Measurements from ENCODE around the gene PCNT.
"Not testable (repeated sequence)": the region's sequence is repeated elsewhere in the genome, so short reads cannot be mapped to it uniquely, and the experiment has no call there.

The PCNT gene

GRCh38 chr21:46357335-46357604 is 33.3 kb downstream of the PCNT start:
- DNase-seq (ENCODE audit: low read depth in 1 of 2, low spot score in 1 of 2) = no peak

DNA sequence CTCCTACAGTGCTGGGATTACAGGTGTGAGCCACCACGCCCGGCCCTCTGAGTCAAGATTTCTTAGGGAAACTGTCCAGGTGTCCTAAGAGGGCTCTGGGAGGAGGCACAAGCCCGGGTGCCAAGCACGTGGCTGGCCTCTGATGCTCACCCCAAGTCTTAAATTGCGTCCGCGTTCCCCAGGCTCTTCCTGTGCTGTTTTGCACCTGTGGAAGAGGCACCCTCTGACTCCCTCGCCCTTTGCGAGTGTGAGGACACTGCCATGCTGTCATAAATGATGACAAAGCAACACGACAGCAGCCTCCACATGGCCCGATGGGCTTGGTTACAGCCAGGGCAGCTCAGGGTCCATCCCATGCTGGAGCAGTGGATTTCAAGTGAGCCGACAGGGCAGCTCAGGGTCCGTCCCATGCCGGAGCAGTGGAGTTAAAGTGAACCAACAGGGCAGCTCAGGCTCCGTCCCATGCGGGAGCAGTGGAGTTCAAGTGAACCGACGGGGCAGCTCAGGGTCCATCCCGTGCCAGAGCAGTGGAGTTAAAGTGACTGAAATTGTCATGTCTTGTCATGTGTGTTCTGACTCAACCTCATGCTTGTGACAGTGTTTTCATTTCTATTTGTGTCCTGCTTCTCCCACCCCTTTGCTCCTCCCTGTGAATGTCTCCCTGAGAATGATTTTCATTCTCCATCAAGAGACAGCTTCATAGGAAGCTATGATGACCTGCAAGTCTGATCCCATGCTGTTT is 33.9 kb downstream of the PCNT start:
- no peak for DNase-seq (ENCODE audit: low read depth in 1 of 2, low spot score in 1 of 2)

DNA sequence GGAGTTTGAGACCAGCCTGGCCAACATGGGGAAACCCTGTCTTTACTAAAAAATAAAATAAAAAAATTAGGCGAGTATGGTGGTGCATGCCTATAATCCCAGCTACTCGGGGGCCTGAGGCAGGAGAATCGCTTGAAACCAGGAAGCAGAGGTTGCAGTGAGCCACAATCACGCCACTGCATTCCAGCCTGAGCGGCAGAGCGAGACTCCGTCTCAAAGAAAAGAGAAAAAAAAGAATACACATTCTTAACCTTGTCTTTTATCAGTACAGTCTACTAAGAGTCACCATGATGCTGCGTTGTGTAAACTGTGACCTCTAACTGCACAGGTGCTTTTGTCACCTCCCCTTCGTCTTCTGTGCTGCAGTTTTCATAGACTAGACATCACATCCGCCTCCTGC is 37.2 kb downstream of the PCNT start:
- no peak for DNase-seq (ENCODE audit: low read depth in 1 of 2, low spot score in 1 of 2)

GRCh38 chr21:46361935-46362334 is 38.0 kb downstream of the PCNT start:
- no peak for DNase-seq (ENCODE audit: low read depth in 1 of 2, low spot score in 1 of 2)

DNA sequence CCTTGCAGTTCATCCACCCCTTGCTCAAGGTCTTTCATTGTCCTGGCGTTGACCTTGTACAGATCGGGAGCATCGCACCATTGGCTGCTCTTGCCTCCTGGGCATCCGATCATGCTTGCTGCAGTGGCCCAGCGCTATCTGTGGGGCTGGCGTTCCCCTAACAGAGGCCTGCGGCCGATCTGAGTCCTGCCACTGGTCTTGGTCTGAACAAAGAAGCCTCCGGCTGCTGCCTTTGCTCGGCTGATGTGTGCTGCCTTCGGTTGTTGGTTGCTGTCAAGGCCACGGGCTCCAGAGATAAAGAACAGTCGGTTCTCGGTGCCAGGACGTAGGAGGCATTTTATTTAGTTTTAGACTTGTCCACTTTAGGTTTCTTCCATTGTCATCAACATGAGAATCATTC is 39.0 kb downstream of the PCNT start:
- no peak for DNase-seq (ENCODE audit: low read depth in 1 of 2, low spot score in 1 of 2)

DNA sequence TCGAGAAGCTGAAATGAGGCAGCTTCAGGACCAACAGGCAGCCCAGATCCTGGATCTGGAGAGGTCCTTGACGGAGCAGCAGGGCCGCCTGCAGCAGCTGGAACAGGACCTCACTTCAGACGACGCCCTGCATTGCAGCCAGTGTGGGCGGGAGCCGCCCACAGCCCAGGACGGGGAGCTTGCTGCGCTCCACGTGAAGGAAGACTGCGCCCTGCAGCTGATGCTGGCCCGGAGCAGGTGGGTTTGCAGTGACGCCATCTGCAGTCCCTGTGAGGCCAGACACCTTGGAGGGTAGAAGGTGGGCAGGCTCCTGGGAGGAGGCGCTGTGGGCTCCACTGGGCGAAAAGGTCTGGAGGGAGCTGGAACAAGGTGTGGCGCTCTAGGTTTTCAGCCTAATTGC is 39.7 kb downstream of the PCNT start:
- DNase-seq (ENCODE audit: low read depth in 1 of 2, low spot score in 1 of 2) = no peak

DNA sequence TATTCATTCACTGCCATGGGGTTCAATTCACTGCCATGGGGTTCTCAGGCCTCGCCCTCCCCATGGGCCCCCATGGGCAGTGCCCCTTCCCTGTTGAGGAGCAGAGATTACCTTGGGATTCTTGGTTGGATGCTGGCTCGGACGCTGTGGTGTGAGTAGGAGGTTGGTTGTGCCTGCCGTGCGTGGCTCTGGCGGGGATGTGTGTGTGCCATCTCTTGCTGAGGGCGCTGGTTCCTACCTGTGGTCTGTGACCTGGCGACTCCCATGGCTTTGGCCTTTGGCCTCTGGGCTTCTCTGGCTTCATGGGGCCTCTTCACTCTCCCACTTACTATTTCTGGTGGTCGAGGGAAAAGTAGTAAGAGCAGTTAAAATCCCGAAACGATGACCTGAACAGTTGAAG is 42.1 kb downstream of the PCNT start:
- no peak for DNase-seq (ENCODE audit: low read depth in 1 of 2, low spot score in 1 of 2)

- DNase-seq (ENCODE audit: low read depth in 1 of 2, low spot score in 1 of 2) = no peak
Observed at GRCh38 chr21:46366561-46366960, 42.6 kb downstream of the PCNT start.

- no peak for DNase-seq (ENCODE audit: low read depth in 1 of 2, low spot score in 1 of 2)
Observed at GRCh38 chr21:46366966-46367365, 43.0 kb downstream of the PCNT start.

GRCh38 chr21:46368533-46369285 is 44.8 kb downstream of the PCNT start:
- DNase-seq (ENCODE audit: low read depth in 1 of 2, low spot score in 1 of 2) = no peak

GRCh38 chr21:46369520-46370235 is 45.7 kb downstream of the PCNT start:
- no peak for DNase-seq (ENCODE audit: low read depth in 1 of 2, low spot score in 1 of 2)

DNA sequence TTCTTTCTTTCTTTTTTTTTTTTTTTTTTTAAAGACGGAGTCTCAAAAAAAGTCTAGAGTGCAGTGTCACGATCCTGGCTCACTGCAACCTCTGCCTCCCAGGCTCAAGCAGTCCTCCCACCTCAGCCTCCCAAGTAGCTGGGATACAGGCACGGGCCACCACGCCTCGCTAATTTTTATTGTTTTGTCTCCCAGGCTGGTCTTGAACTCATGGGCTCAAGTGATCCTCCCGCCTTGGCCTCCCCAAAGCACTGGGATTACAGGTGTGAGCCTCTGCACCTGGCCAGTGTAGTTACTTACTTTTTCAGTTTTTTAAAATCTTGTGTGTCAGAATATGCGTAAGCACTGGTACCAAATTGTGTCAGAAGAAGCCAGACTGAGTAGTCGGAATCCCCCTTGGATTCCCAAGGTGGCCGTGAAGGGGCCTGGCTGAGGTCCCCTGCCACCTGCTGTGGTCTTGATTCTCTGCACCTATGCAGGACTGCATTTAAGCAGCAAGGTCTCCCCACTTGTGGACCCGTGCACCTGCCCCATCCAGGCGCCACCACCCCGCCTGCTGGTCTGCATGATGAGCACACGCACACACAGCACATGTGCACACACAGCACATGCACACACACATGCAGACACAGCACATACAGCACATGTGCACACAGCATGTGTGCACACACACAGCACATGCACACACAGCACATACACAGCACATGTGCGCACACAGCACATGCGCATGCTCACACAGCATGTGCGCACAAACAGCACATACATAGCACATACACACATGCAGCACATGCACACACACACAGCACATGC is 47.5 kb downstream of the PCNT start:
- no peak for DNase-seq (ENCODE audit: low read depth in 1 of 2, low spot score in 1 of 2)

- no peak for DNase-seq (ENCODE audit: low read depth in 1 of 2, low spot score in 1 of 2)
Observed at GRCh38 chr21:46372014-46372485, 48.1 kb downstream of the PCNT start.

DNA sequence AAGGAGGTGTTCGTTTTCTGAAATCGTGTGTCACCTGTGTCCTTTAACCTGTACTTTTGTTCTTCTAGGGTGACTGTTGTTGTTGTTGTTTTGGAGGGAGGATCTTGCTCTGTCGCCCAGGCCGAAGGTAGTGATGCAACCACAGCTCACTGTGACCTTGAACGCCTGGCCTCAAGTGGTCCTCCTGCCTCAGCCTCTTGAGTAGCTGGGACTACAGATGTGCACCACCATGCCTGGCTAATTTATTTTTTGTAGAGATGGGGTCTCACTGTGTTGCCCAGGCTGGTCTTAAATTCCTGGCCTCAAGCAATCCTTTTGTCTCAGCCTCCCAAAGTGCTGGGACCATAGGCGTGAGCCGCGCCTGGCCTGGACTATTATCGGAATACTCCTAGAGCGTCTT is 49.0 kb downstream of the PCNT start:
- DNase-seq (ENCODE audit: low read depth in 1 of 2, low spot score in 1 of 2) = not testable (repeated sequence)

DNA sequence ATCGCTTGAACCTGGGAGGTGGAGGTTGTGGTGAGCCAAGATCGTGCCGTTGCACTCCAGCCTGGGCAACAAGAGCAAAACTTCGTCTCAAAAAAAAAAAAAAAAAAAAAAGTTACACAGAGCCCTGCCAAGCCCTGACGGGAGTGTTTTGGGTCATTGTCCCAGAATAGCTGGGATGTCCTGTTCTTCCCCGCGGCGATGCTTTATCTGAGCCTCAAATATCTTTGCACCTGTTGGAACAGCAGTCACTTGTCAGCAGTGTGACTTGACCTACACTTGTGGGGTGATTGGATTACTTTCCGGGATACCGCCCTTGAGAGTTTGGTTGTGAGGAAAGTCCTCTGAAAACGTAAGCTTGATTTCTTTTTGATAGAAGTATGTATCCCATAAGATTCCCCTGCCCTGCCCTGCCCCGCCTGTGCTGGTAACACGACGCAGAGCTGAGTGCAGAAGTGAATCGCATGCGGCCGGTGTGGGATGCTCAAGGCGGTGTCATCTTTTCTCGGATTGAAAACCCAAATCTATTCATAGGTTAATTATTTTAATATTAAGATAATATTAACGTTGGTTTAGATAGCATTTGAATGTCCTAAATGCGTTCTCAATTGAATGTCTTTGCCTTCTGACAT is 50.9 kb downstream of the PCNT start:
- no peak for DNase-seq (ENCODE audit: low read depth in 1 of 2, low spot score in 1 of 2)

DNA sequence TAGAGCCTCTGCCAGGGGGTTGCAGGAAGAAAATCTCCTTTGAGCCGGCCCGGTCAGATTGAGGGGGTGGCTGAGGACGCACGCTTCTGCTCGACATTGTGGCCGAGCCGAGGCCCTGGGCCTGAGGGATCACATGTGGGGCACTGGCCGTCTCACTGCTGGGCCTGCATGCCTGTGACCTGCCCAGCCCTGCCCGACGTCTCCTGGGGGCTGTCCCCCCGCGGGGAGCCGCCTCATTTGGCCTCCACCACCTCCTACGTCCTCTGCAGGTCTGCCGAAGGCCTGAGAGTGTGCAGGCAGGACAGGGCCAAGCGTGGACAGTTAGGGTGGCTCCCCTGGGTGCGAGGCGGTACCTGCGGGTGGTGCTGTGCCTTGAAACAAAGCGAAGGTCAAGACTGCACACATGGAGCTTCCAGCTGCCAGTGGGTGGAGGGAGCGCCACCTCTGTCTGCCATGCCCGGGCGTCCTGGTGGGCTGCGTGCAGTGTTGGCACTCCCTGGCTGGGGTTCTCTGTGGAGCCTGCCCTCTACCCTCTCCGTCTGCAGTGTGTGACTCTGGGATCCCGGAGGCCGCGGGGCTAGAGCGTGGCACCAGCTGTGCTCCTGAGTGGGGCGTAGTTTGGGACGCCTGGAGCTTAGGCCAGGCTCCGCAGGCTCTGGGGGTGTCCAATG is 51.7 kb downstream of the PCNT start:
- DNase-seq (ENCODE audit: low read depth in 1 of 2, low spot score in 1 of 2) = no peak

DNA sequence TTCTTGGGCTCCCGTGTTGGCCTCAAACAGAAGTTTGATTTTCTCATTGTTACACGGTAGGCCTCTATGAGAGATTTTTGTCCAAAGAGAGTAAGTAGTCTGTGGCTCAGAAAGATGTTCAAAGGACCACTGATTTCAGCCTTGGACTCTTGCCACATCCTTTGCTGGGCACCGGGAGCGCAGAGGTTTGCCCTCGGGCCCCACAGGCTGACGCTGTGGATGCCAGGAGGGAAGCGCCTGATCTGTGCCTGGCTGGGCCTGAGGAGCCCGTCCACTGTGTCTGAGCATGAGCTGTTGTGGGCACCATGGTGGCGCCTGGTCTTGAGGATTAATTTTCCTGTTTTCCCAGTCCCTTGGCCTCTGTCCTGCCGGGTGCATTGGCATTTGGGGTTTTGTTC is 52.3 kb downstream of the PCNT start:
- DNase-seq (ENCODE audit: low read depth in 1 of 2, low spot score in 1 of 2) = no peak

- no peak for DNase-seq (ENCODE audit: low read depth in 1 of 2, low spot score in 1 of 2)
Observed at GRCh38 chr21:46376856-46377453, 53.0 kb downstream of the PCNT start.

DNA sequence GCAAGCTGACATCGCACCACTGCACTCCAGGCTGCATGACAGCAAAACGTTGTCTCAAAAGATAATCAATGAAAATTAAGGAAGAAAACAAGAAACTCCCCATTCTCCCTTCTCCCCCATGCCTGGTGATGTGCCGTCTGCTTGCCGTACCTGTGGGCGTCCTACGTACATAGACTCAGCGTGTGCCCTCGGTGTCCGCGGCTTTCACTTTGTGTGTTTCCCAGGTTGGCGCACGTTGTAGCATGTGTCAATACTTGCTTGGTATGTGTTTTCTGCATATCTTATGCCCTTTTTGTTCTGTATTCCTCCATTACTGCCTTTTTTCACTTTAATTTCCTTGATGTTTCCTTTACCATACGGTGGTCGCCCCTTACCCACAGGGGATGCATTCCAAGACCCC is 53.8 kb downstream of the PCNT start:
- DNase-seq (ENCODE audit: low read depth in 1 of 2, low spot score in 1 of 2) = no peak

DNA sequence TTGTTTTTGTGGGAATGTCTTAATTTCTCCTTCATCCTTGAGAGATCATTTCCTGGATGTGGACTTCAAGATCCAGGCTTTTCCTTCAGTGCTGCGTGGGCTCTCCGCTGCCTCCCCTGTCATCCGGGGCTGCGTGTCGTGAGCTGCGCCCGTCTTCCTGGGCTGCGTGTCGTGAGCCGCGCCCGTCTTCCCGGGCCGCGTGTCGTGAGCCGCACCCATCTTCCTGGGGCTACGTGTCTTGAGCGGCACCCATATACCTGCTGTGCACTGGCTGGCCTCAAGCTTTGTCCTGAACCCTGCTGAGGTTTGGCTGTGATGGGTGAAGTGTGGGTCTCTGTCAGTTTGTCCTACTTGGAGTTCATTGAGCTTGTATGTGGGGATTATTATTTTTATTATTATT is 55.1 kb downstream of the PCNT start:
- DNase-seq (ENCODE audit: low read depth in 1 of 2, low spot score in 1 of 2) = no peak

All from stimulated activated CD4-positive, alpha-beta T cell treated with anti-CD3 and anti-CD28 coated beads, Interleukin-15, amount 100 ng/mL, for 1 hour (primary cell).